ENCODE data around the gene CDKN1A. TPM values are rescaled to one million over a fixed set of nuclear protein-coding genes. Genes with fewer than 3 reads are reported as not detected.

The CDKN1A gene
- total RNA-seq, 1 donor from 2014 or later: 250 TPM

DNA sequence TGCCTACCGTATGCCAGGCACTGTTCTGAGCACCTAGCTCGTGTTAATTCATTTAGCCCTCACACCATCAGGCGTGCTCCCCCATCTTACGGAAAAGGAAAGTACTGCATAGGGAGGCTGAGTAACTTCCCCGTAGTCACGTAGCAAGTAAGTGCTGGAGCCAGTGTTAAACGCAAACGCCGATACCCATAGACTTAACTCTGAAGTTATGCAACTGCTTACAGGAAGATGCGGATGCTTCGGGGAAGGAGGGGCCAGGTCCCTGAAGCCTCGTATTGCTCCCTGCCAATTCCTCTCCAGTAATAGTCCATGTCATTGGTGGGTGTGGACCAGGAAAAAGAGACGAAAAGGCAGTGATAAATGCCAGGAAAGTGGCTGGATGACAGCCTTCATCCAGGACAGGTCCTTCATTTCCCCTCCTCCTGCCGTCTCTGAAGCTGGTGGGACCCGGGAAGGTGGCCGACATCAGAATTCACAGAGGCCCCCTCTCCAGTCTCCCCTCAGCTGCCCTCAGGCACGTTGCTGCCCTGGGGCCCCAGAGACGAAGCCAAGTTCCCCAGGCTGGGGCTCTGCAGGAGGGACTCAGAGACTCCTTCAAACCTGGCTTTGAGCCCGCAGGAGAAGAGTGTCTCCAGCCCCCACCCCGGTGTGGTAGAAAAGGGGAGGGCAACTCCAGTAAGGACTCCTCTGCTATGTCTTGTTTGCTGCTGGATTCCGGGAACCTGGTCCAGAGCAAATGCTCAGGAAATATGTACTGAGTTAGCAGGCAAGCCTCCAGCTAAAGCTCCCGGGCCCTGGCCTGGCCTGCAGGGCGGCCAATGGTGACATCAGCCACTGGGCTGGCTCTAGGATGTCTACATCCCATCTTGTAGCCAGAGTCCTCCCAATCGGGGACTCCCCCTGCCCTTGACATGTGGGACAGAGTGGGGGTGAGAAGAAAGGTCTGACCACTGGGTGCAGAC lies 56.9 kb downstream of the CDKN1A start:
- intact Hi-C loops (cut with micrococcal nuclease): loop anchor here (1.0 to 2.0 kb wide), 5 partner anchors 8 to 112 kb away; no protein-coding TSS in a partner anchor

Other genes starting within 250 kb of the CDKN1A start
- gene PXT1, start 235.9 kb upstream of the CDKN1A start, total RNA-seq: 0.22 and 0.25 TPM in 2 replicates
- gene KCTD20, start 235.7 kb upstream of the CDKN1A start, total RNA-seq: 61.4 and 62.4 TPM in 2 replicates
- 78.5 and 79.2 TPM in 2 replicates for gene STK38, start 131.2 kb upstream of the CDKN1A start, total RNA-seq
- gene SRSF3, start 84.4 kb upstream of the CDKN1A start, total RNA-seq: 393 and 412 TPM in 2 replicates
- gene RAB44, start 19.1 kb downstream of the CDKN1A start, total RNA-seq: 0.12 and 0.20 TPM in 2 replicates
- 2.7 and 3.2 TPM in 2 replicates for gene CPNE5, start 160.7 kb downstream of the CDKN1A start, total RNA-seq
- gene PPIL1, start 196.1 kb downstream of the CDKN1A start, total RNA-seq: 34.7 and 36.3 TPM in 2 replicates
- 53.9 and 54.2 TPM in 2 replicates for gene C6orf89, start 207.2 kb downstream of the CDKN1A start, total RNA-seq